NCI-H1048 (cell line): ENCODE data around the gene FAM174B.

Experiments
- DNase-seq: peaks from one replicate; lab custom pipeline; 2025; lab: John Stamatoyannopoulos, UW

FAM174B gene

DNA sequence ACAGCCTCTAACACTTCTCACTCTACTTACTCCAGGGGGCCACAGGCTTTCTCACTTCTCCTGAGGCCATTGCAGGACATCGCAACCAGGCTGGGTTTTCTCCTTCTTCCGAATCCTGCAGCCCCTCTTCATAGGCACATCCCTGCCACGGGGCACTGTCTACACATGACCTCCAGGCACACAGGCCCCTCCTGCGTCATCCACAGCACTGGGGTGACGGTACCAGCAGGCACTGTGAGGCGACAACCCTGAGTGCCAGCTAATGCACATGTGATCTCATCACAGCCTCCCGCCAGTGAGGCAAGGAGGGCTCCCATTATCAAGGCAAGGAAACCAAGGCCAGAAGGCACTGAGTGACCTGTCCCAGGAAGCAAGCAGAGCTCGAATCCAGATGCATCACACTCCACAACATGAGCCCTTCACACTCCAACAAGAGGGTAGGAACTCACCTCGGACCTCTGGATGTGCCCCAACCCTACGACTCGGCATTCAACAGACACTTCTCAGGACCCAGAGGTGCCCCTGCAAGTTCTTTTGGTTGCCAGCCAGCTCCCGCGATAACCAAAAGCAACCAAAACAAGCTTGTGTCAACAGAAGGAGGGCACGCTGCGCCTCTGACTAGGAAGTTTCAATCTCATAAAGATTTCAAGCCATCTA, 16.7 kb downstream of the FAM174B start:
- DNase-seq = no peak

DNA sequence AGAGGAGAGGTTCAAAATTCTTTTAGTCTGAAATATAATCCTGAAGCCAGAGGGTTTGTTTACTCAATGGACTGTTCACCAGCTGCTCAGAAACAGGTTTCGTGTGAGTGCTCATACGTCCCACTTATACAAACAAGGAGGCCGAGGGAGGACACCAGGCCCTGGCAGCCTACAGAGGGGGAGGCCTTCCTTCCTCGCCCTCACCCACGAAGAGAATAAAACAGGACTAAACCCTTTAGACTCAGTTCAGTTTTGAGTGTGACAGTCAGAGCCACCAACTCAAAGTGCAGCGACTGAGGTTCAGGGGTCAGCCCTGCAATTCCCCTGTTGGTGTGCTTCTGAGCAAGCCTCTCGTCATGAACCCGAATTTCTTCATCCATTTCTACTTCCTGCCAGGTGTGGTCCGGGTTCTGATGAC, 17.3 kb downstream of the FAM174B start:
- no peak for DNase-seq

DNA sequence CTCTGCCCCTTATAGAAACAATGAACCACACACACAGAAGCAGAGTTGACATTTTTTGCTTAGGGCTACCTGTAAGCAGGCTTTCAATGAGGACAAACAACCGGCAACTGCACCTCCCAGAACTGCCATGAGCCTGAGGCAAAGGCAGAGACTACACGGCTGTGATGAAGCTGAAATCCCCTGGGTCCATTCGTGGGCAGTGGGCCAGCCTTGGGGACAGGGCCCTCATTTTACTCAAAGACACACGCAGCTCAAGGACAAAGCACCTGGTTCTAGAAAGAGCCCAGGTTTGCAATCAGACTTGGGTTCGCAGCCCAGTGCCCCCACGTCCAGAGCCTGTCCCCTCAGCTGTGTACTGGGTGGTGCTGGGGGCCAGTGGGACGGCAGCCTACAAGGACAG, 17.9 kb downstream of the FAM174B start:
- no peak for DNase-seq

DNA sequence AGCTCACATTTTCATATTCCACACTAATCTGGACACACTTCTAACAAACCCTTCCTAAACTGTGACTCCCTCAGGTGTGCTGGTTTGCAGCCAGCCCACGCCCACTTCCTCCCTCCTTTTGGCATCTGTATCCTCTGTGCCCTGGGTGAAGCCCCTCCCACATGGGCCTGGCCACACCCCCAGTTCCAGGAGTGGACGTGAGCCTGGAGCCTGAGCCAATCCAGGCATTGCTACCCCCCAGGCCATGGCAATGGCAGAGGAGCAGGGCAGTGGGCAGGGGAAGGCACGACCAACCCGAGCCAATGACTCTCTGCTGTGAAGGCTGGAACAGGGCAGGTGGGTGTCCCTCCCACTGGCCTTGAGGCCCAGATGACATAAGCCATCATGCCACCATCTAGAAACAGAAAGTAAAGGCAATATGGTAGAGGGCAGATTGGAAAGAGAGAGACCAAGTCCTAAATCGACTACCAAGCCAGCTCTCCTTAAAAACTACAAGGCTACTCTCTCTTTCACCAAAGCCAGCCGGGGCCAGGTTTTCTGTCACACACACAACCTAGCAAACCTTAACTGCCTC, 18.6 kb downstream of the FAM174B start:
- no peak for DNase-seq

DNA sequence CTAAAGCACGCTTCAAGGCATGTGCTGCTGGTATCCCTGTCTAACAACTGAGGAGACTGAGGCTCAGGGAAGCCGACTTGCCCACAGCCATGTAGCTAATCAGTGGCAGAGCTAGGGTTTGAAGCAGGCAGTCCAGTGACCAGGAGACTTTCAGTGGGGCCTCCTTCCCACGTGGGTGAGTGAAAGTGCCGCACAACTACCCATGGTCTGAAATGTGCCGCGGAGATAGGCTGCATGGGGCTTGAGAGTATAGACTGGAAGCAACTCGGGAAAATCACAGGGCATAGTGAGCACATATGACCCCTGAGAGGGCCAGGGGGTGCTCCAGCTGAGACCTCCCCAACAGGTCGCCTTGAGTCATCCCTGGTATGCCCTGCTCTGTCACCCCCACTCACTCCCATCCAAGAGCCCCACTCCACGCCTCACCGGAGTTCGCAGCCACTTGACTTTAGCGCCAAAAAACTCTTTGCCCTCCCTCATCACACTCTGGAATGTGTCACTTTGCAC, 19.1 kb downstream of the FAM174B start:
- DNase-seq = no peak

DNA sequence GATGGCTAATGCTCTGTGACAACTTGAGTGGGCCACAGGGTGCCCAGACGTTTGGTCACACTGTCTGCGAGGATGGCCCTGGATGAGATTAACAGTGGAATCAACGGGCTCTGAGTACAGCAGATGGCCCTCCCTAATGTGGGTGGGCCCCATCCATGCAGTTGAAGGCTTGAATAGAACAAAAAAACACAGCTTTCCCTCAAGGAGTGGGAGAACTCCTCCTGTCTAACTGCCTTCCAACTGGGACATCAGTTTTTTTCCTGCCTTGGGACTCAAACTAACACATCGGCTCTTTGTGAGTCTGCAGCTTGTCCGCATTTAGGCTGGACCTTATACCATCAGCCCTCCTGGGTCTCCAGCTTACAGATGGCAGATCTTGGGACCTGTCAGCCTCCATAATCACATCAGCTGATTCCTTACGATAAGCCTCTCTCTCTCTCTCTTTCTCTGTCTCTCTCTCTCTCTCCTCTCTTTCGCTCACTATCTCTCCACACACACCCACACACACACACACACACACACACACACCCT, 20.8 kb downstream of the FAM174B start:
- DNase-seq = no peak

DNA sequence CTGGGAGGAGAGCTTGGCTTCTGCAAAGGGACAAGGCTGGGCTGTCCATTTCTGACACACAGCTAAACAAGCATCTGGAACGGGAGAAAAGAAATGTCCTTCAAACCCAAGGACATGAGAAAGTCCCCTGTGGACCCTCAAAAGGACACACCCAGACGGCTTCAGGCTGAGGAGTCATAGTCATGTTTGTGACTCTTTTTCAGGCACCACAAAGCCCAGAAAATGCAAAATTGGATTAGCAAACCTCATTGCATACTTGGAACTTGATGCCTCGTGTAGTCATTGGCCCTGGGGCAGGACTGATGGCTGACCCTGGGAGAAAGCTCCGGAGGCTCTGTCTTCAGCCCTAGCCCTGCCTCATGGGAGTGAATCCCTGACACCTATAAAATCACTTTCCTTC, 21.5 kb downstream of the FAM174B start:
- DNase-seq = no peak

DNA sequence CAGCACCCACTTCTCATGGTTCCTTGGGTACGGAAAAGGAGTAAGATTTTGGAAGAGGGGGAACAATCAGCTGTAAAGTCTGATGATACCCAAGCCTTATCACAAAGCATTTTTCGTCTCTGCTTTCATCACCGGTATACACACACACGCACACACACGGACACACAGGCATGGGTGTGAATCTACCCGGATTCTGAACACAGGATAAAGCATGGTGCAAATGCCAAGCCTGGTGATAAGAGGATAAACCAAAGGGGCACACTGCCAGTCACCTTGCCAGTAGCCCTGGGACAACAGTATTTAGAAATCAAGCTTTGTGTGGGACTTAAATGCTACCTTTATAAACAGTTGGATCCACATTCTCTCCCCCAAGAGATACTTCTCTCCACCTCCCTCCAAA, 22.2 kb downstream of the FAM174B start:
- DNase-seq = no peak

DNA sequence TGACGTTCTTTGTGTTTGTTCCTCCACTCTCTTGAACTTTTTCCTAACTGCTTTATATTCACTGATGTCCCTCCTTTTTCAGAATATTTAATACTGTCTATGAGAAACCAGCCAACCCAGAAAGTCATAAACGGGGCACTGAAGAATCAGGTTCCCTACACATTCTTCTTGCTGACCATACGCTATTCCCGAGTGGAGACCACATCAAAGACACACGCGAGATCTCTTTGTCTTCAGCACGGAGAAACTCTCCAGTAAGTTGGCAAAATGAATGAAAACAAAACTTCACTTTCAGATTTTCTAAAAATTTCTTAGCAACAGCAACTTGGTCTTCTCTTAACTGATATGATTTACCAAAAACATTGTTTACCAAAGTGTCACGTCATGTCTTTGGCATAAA, 22.6 kb downstream of the FAM174B start:
- no peak for DNase-seq

DNA sequence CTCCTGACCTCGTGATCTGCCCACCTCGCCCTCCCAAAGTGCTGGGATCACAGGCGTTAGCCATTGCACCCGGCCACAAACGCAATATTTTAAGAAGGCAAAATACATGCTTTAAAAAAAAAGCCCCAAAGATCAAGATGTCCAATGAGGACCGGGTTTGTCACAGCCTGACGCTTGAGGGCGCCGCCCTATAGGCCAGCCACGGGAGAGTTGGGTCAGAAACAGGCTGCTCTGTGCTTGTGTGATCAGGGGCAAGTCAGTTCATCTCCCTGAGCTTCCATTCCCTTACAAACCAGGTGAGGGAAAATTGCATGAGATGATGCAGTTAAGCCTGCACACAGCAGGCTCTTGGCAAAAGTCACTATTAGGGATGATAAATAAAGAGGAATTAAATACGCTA, 23.9 kb downstream of the FAM174B start:
- DNase-seq = no peak

DNA sequence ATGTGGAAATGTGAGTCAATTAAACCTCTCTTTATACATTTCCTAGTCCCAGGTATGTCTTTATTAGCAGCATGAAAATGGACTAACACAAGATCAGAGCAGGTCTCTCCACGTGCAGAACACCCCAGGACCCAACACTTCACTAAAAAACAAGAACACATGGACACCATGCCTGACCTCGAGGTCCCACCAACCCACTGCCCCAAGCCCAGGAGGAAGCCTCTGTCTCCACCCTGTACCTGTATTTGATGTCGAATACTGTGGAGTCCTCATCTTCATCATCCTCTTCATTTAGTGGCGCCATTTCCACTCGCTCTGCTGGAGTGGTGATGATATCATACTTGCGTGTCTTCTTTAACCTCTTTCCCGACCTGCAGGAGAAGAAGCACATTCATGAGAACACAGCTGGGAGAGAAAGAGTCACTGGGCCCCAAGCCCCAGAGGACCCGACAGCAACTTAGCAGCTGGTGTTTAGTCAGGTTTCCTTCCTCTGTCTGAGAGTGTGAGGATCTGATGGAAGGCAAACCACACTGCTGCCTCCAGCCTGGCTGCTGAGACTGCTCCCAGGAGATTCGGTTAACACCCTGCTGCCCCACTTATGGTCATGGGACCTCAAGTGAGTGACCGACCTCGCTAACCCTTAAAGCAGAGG, 25.5 kb downstream of the FAM174B start:
- DNase-seq = no peak

DNA sequence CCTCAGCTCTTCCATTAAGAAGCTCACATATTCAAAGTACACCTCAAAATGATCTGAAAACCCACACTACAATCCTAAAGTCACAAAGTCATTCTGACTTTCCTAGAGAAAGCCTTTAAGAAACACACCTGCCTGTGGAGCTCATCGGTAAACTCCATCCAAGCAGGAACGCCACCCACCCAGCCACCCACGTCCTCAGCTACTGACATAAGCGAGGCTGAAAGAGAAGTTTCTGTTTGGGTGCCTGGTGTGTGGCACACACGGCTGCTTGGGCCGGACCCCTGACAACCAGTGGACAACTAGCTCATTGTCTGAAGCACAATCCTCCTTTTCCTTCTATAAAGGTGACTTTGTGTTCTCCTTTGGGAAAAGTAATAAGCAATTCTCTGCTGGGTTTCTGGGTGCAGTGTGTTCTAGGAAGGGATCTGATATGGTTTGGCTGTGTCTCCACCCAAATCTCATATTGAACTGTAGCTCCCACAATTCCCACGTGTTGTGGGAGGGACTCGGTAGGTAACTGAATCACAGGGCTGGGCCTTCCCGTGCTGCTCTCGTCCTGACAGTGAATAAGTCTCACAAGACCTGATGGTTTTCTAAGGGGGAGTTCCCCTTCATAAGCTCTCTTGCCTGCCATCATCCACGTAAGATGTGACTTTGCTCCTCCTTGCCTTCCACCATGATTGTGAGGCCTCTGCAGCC, 26.1 kb downstream of the FAM174B start:
- no peak for DNase-seq

DNA sequence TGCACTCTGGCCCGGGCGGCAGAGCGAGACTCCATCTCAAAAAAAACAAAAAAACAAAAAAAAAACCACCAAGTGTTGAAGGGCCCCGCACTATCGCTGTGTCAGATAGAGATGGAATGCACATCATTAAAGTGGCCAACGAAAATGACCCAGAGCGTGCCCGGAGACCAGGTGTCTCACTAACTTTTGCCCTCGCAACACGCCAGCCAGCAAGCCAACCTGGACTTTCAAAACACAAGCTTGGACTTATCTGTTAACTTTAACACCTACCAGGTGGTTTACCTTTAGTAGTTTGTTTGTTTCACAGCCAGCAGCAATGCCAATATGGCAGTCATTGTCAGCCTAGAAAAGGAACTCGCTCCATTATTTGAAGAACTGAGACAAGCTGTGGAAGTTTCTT, 28.6 kb downstream of the FAM174B start:
- DNase-seq = no peak

DNA sequence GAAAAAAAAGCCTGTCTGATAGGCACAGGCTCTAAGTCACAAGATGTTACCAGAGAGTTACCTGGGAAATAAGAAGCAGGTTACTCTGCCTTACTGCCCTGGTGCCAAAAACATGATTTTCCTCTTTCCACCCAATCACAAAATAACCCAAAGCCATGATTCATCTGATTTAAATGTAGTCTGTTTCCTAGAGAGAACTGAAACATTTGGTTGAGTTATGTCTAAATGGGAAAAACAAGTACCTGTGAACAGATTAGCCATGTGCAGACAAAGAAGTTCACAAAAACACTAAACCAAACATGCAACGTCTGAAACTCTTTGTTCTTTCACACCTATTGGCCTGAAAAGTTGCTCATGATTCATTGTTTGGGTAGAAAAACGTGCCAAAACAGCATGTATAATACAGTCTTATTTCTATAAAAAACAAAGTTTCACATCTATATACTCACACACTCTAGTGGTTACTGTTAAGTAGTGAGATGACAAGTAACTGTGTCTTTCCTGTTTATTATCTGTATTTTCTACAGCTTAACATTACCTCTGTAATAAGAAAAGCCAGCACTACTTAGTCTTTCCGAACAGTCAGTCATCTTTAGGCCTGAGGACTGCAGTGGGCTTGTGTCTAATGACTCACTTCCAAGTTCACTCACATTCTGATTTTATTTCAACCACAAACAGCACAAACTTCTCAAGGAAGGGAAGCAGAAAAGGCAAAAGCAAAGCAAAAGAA, 30.2 kb downstream of the FAM174B start:
- DNase-seq = no peak

DNA sequence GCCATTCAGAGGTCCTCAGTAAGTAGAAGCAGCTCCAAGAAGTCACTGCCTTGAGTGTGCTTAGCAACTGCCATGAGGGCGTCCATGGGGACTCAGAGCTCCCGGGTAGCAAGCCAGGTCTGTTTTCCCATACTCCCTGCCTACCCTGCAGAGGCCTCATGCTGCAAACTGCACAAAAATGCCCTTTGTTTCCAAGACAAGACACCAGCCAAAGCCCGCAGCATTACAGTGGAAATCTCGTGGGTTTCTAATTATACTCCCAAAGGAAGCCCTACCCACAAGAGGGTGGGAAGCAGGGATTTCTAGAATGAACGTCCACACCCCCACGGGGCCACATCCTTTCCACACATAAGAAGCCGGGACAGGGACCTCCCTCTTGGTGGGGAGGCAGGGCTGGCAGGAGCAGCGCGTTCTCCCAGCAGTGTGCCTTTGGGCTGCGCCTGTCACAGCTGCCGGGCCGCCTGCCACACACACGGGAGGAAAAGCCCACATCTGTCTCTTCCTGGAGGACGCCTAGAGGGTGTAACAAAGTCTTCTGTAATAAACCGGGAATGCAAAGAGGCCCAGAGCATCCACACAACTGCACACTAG, 31.1 kb downstream of the FAM174B start:
- no peak for DNase-seq

DNA sequence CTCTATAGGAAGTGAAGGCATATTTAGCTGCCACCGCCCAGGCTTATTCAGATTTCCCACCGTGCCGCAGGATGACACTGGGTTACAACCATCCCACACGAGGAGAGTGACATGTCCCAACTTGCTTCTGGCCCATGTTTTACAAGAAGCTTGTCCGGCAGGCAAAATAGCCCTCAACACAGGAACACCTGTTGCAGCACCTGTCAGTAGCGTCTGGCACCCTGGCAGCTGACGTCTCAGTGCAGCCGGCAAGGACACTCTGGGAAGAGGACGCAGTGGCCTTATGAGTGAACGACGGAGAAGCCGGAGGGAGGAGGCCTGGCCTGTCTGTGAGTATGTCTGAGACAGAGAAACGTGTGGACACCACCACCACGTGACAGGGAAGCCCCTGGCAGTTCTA, 32.1 kb downstream of the FAM174B start:
- DNase-seq = no peak

DNA sequence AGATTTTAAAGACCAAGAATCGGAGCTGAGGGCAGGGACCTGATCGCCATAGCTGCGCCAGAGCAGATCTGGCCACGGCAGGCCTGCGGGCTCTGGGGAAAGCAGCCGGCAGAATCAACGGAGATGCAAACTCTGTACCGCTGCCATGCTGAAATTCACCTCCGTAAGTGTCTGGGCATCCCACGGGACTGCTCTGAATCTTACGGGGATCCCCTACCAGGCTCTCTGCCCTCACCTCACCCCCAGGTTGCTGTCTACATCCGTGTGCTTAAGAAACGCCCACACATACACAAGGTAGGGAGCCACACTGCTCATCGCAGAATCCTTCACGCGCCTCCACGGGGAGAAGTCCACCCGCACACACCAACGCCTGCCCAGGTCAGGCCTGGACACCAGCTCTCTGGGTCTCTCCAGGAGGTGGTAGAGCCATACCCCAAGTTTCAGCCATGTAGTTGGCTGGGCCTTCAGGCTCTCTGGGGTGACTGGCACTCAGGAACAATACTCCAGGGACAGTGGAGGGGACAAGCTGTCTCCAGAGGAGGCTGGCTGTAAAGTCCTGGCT, 33.5 kb downstream of the FAM174B start:
- DNase-seq = no peak

DNA sequence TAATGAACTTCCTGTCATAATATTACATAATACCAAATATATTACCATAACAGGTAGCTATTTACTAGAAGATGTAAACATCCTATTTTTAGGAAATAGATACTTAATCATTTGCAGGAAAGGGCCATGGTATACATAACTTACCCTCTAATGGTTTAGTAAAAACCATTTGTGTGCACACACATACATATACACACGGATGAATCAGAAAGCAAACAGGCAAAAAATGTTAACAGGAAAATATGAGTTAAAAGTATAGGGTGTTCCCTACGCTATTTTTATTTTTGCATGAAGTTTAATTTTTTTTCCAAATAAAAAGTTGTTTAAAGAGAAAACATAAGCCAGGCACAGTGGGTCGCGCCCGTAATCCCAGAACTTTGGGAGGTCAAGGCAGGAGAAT, 34.6 kb downstream of the FAM174B start:
- DNase-seq = no peak

DNA sequence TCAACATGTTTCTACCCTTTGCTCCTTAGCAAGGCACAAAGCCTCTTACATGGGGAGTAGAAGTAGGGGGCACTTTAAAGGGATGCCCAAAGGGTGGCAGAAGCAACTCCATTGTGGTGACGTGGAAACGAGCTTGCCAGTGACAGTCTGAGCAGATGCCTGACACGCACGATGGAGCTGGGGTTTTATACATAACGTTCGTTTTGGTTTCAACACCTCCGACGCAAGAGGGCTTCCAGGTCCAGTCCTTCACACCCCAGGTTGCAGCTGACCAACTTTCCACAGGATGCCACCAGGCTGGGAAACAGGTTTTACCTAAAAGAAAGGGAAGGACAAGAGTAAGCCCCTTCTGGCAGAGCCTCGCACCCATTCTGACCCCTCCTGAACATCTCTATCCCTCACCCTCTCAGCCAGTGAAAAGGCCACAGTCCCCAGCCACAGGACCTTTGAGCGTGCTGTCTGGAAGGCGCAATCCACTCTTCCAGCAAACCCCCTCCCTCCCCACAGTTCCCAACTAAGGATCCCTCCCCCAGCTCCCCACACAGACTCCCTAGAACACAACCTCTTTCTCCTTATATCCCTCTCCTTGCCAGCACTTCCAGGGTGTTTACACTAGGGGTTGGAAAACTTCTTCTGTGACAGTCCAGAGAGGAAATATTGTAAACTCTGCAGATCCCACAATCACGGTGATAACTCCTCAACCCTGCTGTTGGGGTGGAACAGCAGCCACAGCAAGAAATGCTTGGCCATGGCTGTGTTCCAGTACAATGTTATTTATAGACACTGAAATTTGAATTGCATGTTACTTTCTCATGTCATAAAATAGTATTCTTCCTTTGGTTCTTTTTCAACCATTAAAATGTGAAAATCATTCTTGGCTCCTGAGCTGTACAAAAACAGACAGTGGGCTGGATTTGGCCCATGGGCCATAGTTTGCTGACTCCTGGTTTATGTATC, 36.2 kb downstream of the FAM174B start:
- DNase-seq = no peak
